ENCODE measurements around the gene MED23. TPM values are rescaled to one million over a fixed set of nuclear protein-coding genes. Genes with fewer than 3 reads are reported as not detected.

Gene MED23
- total and polyA plus RNA-seq, 2 experiments from 2014 or later, result 22.6 to 24.9 TPM

DNA sequence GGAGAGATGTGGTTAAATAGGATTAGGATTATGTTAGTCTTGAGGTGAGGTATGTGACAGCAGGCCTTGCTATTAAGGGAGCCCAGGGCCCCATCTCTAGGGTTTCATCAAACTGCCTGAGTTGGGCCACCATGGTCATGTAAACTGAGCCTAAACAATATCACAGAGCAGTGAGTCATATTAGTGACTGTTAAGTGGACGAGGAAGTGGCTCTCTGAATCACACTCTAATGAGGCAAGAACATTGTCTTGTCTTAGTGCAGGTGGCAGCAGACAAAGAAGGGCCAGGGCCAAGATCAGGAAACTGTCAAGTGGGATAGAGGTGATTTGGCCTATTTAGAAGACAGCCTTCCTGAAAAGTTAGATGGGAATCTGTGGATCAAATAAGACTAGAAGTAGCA is 32.2 kb upstream of the MED23 start:
- DNase-seq (ENCODE audit: low read depth in 1 of 2, low spot score in 1 of 2), result peak in 1 of 2 donors; percentile 8
- TF ChIP-seq CTCF (IDR thresholded peaks at IDR 0.05; ENCODE audit: low read depth, low read length), result no peak

DNA sequence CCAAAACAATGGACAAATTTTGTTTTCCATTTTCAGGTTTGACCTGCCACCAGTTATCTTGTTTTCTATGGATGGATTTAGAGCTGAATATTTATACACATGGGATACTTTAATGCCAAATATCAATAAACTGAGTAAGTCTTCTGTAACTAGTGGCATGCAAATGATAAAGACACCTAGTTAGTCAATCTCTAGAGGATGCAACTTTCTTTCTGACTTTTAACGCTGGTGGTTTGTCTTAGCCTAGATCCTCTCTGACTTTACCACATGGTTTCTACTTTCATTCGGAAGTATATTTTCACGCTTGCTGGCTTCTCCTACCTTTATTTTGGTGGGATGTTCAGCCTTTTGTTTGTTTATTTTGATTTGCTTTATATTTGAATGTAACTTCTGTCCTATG is 30.2 kb upstream of the MED23 start:
- Histone ChIP-seq H3K4me1 (ENCODE audit: low read depth) (no peaks in the 10 kb centered on the region), H3K9me3 (ENCODE audit: low read depth) (no peaks in the 10 kb centered on the region), H3K36me3 (no peaks in the 10 kb centered on the region), H3K27ac (no peak overlapping the region), H3K27me3 (no peaks in the 10 kb centered on the region), H3K4me3 (no peak overlapping the region)
- TF ChIP-seq CTCF (IDR thresholded peaks at IDR 0.05; ENCODE audit: low read depth, low read length), result no peak
- no peak for DNase-seq (ENCODE audit: low read depth in 1 of 2, low spot score in 1 of 2)

More for the DNA sequence above, 32.2 kb upstream of the MED23 start:
- Histone ChIP-seq H3K36me3 (no peaks in the 10 kb centered on the region), H3K27ac (no peak overlapping the region), H3K4me3 (no peak overlapping the region), H3K4me1 (ENCODE audit: low read depth) (no peaks in the 10 kb centered on the region), H3K27me3 (no peaks in the 10 kb centered on the region), H3K9me3 (ENCODE audit: low read depth) (no peaks in the 10 kb centered on the region)

DNA sequence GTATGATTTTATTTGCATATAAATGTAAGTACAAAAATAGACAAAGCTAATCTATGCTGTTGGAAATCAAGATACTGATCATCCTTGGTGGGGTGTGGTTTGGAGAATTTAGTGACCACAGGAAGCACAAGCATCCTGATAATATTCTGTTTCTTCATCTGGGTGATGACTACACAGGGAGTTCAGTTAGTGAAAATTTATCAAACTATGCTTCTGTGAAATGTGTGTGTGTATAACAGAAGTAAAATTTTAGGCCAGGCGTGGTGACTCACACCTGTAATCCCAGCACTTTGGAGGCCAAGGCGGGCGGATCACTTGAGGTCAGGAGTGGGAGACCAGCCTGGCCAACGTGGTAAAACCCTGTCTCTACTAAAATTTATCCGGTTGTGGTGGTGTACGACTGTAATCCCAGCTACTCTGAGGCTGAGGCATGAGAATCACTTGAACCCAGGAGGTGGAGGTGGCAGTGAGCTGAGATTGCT is 29.6 kb upstream of the MED23 start:
- Histone ChIP-seq H3K27ac (no peak overlapping the region), H3K9me3 (ENCODE audit: low read depth) (no peaks in the 10 kb centered on the region), H3K4me3 (no peak overlapping the region), H3K4me1 (ENCODE audit: low read depth) (no peaks in the 10 kb centered on the region), H3K36me3 (no peaks in the 10 kb centered on the region), H3K27me3 (no peaks in the 10 kb centered on the region)
- no peak for TF ChIP-seq CTCF (IDR thresholded peaks at IDR 0.05; ENCODE audit: low read depth, low read length)
- DNase-seq (ENCODE audit: low read depth in 1 of 2, low spot score in 1 of 2), result peak in 1 of 2 donors; percentile 40

DNA sequence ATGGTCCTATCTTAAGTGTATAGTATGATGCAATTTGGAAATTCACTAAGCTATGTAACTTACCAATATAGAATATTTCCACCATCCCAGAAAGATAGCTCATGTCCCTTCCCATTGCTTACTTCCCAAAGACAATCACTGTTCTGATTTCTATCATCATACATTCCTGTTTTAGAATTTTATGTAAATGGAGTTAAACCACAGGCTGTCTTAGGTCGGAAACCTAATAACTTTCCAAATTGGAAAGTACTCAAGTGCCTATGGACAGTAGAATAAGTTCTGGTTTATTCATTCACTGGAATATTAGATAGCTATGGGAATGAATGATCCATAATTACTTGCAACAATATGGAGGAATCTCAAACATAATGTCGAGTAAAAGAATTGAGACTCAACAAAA is 29.2 kb upstream of the MED23 start:
- no peak for TF ChIP-seq CTCF (IDR thresholded peaks at IDR 0.05; ENCODE audit: low read depth, low read length)
- Histone ChIP-seq H3K27ac (no peak overlapping the region), H3K4me3 (no peak overlapping the region), H3K9me3 (ENCODE audit: low read depth) (no peaks in the 10 kb centered on the region), H3K27me3 (no peaks in the 10 kb centered on the region), H3K36me3 (no peaks in the 10 kb centered on the region), H3K4me1 (ENCODE audit: low read depth) (no peaks in the 10 kb centered on the region)
- no peak for DNase-seq (ENCODE audit: low read depth in 1 of 2, low spot score in 1 of 2)

DNA sequence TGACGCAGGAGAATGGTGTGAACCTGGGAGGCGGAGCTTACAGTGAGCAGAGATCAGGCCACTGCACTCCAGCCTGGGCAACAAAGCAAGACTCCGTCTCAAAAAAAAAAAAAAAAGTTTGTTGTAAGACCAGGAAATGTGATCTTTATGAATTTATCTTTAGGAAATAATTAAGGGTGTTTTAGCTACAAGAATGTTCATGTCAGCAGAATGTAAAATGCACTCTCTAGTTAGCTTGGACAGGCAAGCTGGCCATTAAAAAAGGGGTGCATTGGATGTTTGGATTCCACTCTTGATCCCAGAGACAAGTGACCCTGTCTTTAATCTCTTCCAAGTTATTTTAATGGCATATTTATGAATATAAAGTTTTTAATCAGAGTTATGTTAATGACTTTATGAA is 28.6 kb upstream of the MED23 start:
- H3K9me3 ChIP-seq (ENCODE audit: low read depth), result no peaks in the 10 kb centered on the region
- H3K4me1 ChIP-seq (ENCODE audit: low read depth), result no peaks in the 10 kb centered on the region
- H3K27me3 ChIP-seq, result no peaks in the 10 kb centered on the region
- H3K4me3 ChIP-seq, result no peak overlapping the region
- no peak overlapping the region for H3K27ac ChIP-seq
- no peak for DNase-seq (ENCODE audit: low read depth in 1 of 2, low spot score in 1 of 2)
- H3K36me3 ChIP-seq, result no peaks in the 10 kb centered on the region
- TF ChIP-seq CTCF (IDR thresholded peaks at IDR 0.05; ENCODE audit: low read depth, low read length), result no peak

GRCh38 chr6:131655951-131656350 is 27.9 kb upstream of the MED23 start:
- H3K27me3 ChIP-seq, result no peaks in the 10 kb centered on the region
- H3K27ac ChIP-seq, result no peak overlapping the region
- no peak overlapping the region for H3K4me3 ChIP-seq
- H3K4me1 ChIP-seq (ENCODE audit: low read depth), result no peaks in the 10 kb centered on the region
- no peaks in the 10 kb centered on the region for H3K36me3 ChIP-seq
- DNase-seq (ENCODE audit: low read depth in 1 of 2, low spot score in 1 of 2), result no peak
- H3K9me3 ChIP-seq (ENCODE audit: low read depth), result no peaks in the 10 kb centered on the region
- TF ChIP-seq CTCF (IDR thresholded peaks at IDR 0.05; ENCODE audit: low read depth, low read length), result no peak
